ENCODE results near the gene ATP5PF. TPM values are rescaled to one million over a fixed set of nuclear protein-coding genes. Genes with fewer than 3 reads are reported as not detected.

ATP5PF gene
- total and polyA plus RNA-seq, 10 of the 15 experiments (the other 5 are each of a cell fraction or from before 2014, with no cell fraction given): 103 to 1,604 (median 487) TPM

DNA sequence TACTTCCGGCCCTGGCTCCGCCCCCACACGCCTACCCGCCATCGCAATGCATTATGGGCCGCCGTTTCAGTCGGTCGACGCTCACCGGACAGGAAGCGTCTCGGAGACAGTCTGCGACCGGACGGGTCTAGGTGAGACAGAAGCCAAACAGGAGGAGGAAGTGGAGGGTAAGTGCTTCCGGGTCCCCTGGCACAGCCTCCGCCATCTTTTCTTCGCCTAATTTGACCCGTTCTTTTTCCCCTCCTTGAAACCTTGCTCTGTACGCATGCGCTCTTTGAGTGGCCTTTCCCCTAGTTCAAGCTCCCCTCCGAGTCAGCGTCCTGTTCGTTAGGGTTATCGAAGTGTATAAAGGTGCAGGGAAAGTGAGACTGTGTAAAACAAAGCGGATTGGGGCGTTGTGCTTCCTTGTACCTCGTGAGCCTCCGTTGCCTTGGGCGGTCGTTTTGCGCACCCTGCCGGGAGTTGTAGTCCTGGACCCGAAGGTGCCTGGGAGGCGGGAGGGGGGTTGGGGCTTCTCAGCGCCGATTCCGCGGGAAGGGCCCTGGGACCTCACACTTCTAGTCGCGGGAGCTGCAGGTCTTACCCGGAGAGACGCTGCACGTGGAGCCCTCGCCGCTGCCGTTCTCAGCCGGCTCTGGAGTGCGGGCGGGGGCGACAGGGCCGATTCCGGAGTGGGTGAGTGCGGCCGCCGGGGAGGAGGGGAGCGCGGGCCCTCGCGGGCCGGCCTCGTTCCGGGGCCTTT, at the start of gene ATP5PF, which contains the start of gene GABPA (continued):
- TF ChIP-seq CHD4 (IDR thresholded peaks at IDR 0.05) (no peak), POLR2AphosphoS5 (IDR thresholded peaks at IDR 0.05; ENCODE audit: low read length) (peak; percentile 90), KLF5 (IDR thresholded peaks at IDR 0.05; ENCODE audit: partially characterized antibody) (no peak), EP300 (IDR thresholded peaks at IDR 0.05; ENCODE audit: borderline replicate concordance in 1 of 2, control insufficient read depth in 1 of 2, low read depth in 2 of 2, low read length in 2 of 2) (peak in 1 of 2 experiments; percentile 41; a peak in 1 of 4 replicates), POLR2A (IDR thresholded peaks at IDR 0.05; ENCODE audit: low read depth, low read length) (peak; percentile 72), EED (IDR thresholded peaks at IDR 0.05; ENCODE audit: low read depth) (no peak), NFYB (IDR thresholded peaks at IDR 0.05; ENCODE audit: insufficient read depth, low read depth, low read length) (0 out of 2 replicates have a peak, but pooled peaks have one; percentile 25), EGR1 (IDR thresholded peaks at IDR 0.05; ENCODE audit: borderline replicate concordance in 1 of 2, low read depth in 2 of 2, low read length in 2 of 2) (peak; percentile 82 to 97), NR2F1 (conservative IDR thresholded peaks at IDR 0.05) (no peak; the same call in 1 of the 2 replicates), TBL1XR1 (IDR thresholded peaks at IDR 0.05; ENCODE audit: low read depth, low read length) (peak; percentile 68; the same call in 1 of the 2 replicates), TARDBP (IDR thresholded peaks at IDR 0.05; ENCODE audit: borderline replicate concordance) (no peak; the same call in none of the 2 replicates), TCF3 (IDR thresholded peaks at IDR 0.05; ENCODE audit: borderline replicate concordance, insufficient read depth, low read depth, low read length) (no peak; the same call in 1 of the 2 replicates), IKZF1 (conservative IDR thresholded peaks at IDR 0.05) (peak; percentile 98), RUNX3 (IDR thresholded peaks at IDR 0.05; ENCODE audit: low read length) (peak; percentile 46; the same call in 1 of the 2 replicates), RB1 (IDR thresholded peaks at IDR 0.05; ENCODE audit: borderline replicate concordance) (peak; percentile 95; the same call in 1 of the 2 replicates), MTA3 (IDR thresholded peaks at IDR 0.05; ENCODE audit: borderline replicate concordance, low read length) (no peak; the same call in 1 of the 2 replicates), POLR2AphosphoS2 (IDR thresholded peaks at IDR 0.05; ENCODE audit: low read depth, low read length) (0 out of 2 replicates have a peak, but pooled peaks have one; percentile 10), RFX5 (IDR thresholded peaks at IDR 0.05; ENCODE audit: low read depth, low read length) (no peak), IRF4 (IDR thresholded peaks at IDR 0.05; ENCODE audit: low read depth, low read length) (peak; percentile 59; the same call in 1 of the 2 replicates), SMARCA5 (IDR thresholded peaks at IDR 0.05) (no peak)
- TF ChIP-seq, protein P1, sequence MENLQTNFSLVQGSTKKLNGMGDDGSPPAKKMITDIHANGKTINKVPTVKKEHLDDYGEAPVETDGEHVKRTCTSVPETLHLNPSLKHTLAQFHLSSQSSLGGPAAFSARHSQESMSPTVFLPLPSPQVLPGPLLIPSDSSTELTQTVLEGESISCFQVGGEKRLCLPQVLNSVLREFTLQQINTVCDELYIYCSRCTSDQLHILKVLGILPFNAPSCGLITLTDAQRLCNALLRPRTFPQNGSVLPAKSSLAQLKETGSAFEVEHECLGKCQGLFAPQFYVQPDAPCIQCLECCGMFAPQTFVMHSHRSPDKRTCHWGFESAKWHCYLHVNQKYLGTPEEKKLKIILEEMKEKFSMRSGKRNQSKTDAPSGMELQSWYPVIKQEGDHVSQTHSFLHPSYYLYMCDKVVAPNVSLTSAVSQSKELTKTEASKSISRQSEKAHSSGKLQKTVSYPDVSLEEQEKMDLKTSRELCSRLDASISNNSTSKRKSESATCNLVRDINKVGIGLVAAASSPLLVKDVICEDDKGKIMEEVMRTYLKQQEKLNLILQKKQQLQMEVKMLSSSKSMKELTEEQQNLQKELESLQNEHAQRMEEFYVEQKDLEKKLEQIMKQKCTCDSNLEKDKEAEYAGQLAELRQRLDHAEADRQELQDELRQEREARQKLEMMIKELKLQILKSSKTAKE (IDR thresholded peaks at IDR 0.05; ENCODE audit: low read depth, poor library complexity, severe bottlenecking): no peak
- TF ChIP-seq, protein P2, sequence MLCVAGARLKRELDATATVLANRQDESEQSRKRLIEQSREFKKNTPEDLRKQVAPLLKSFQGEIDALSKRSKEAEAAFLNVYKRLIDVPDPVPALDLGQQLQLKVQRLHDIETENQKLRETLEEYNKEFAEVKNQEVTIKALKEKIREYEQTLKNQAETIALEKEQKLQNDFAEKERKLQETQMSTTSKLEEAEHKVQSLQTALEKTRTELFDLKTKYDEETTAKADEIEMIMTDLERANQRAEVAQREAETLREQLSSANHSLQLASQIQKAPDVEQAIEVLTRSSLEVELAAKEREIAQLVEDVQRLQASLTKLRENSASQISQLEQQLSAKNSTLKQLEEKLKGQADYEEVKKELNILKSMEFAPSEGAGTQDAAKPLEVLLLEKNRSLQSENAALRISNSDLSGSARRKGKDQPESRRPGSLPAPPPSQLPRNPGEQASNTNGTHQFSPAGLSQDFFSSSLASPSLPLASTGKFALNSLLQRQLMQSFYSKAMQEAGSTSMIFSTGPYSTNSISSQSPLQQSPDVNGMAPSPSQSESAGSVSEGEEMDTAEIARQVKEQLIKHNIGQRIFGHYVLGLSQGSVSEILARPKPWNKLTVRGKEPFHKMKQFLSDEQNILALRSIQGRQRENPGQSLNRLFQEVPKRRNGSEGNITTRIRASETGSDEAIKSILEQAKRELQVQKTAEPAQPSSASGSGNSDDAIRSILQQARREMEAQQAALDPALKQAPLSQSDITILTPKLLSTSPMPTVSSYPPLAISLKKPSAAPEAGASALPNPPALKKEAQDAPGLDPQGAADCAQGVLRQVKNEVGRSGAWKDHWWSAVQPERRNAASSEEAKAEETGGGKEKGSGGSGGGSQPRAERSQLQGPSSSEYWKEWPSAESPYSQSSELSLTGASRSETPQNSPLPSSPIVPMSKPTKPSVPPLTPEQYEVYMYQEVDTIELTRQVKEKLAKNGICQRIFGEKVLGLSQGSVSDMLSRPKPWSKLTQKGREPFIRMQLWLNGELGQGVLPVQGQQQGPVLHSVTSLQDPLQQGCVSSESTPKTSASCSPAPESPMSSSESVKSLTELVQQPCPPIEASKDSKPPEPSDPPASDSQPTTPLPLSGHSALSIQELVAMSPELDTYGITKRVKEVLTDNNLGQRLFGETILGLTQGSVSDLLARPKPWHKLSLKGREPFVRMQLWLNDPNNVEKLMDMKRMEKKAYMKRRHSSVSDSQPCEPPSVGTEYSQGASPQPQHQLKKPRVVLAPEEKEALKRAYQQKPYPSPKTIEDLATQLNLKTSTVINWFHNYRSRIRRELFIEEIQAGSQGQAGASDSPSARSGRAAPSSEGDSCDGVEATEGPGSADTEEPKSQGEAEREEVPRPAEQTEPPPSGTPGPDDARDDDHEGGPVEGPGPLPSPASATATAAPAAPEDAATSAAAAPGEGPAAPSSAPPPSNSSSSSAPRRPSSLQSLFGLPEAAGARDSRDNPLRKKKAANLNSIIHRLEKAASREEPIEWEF (IDR thresholded peaks at IDR 0.05; ENCODE audit: insufficient replicate concordance, low read depth, low read length): peak; percentile 60
- TF ChIP-seq, protein P3, sequence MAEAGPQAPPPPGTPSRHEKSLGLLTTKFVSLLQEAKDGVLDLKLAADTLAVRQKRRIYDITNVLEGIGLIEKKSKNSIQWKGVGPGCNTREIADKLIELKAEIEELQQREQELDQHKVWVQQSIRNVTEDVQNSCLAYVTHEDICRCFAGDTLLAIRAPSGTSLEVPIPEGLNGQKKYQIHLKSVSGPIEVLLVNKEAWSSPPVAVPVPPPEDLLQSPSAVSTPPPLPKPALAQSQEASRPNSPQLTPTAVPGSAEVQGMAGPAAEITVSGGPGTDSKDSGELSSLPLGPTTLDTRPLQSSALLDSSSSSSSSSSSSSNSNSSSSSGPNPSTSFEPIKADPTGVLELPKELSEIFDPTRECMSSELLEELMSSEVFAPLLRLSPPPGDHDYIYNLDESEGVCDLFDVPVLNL (IDR thresholded peaks at IDR 0.05; ENCODE audit: low read depth, low read length): no peak
